ENCODE data around the gene ZNF324.
A peak's percentile ranks its signal among the peaks of the same experiment; 100 is the strongest.
"Not testable (repeated sequence)": the region's sequence is repeated elsewhere in the genome, so short reads cannot be mapped to it uniquely, and the experiment has no call there.

The ZNF324 gene

DNA sequence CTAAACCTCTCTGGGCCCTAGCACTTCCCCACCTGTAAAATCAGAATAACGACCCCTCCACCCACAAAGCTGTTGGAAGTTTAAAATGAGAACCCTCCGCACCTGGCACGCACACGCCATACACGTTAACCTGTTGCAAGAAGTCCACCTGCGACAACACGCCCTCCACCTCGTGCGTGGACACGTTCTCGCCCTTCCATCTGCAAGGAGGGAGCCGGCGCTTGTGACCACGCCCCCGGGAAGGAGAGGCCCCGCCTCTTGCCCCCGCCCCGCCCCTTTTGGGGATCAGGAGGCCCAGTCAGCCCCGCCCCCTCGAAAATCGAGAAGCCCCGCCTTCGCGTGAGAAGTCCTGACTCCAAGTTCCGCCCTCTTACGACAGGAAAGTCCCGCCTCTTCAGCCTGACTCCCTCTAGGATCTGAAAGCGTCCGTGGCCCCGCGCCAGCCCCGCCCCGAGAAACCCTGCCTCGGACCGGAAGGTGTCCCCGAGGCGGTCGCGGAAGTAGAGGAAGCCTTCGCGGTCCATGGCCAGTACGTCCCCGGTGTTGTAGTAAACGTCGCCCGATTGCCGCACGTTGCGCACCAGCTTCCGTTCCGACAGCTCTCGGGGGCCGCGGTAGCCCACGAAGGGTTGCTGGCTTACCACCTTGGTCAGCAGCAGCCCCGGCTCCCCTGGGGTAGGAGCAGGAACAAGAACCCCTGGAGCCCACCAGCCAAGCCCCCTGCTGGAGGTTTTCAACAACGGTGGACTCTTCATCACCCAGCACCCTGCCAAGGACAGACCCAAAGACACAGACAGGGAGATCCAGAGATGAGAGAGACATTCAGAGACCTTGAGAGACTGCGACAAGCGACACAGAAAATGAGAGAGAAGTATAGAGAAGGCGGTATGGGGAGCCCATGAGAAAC is 32.4 kb downstream of the ZNF324 start:
- DNase-seq (ENCODE audit: low read depth, low spot score), result peak; percentile 100

DNA sequence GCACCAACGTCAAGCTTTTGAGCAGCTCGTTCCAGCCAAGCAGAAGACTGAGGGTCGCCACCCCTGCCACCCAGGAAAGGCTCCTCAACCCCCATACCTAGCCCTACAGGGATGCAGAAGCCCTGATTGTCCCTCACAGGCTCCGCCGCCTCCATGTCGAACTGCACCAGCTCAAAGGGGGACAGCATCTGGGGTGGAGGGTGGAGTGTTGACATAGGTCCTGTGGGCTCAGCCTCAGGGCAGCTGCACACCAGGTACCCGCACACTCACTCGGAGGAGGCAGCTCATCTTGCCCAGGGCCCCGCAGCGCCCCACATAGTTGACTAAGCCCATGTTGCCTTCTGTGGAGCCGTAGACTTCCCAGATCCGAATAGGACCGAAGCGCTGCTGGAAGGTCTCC is 33.4 kb downstream of the ZNF324 start:
- DNase-seq (ENCODE audit: low read depth, low spot score), result no peak

DNA sequence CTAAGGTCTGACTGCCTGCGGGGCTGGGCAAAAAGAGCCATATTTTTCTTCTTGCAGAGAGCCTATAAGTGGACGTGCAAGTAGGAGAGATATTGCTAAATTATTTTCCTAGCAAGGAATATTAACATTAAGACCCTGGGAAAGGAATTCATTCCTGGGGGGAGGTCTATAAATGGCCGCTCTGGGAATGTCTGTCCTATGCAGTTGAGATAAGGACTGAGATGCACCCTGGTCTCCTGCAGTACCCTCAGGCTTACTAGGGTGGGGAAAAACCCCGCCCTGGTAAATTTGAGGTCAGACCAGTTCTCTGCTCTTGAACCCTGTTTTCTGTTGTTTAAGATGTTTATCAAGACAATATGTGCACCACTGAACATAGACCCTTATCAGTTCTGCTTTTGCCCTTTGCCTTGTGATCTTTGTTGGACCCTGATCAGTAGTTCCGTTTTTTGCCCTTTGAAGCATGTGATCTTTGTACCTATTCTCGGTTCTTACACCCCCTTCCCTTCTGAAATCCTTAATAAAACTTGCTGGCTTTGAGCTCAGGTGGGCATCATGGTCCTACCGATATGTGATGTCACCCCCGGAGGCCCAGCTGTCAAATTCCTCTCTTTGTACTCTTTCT is 40.8 kb downstream of the ZNF324 start:
- not testable (repeated sequence) for DNase-seq (ENCODE audit: low read depth, low spot score)

- DNase-seq (ENCODE audit: low read depth, low spot score), result no peak
These were observed 42.8 kb downstream of the ZNF324 start for GRCh38 chr19:58509731-58510083.

DNA sequence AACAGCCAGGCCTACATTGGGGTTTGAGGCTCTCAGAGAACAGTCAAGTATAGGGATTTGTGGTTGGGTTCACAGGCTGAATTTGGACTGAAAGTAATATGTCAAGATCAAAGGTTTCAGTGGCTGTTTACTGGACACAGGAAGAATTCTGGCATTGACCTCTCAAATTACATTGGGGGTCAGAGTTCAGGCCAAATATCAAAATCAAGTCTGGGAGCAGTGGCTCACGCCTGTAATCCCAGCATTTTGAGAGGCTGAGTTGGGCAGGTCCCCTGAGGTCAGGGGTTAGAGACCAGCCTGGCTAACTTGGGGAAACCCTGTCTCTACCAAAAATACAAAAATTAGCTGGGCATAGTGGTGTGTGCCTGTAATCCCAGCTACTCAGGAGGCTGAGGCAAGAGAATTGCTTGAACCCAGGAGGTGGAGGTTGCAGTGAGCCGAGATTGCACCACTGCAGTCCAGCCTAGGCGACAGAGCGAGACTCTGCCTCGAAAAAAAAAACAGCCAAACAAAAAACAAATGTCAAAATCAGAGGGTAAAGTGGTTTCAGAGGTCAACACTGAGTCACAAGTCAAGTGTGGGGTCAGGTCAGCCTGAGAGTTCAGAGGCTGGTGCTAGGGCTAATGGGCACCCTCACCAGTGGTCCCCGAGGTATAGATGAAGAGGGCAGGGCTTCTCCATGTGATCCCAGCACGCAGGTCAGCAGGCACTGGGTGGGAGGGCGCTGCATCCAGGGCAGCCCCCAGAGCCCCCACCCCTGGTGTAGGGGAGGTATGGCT is 43.4 kb downstream of the ZNF324 start:
- no peak for DNase-seq (ENCODE audit: low read depth, low spot score)

DNA sequence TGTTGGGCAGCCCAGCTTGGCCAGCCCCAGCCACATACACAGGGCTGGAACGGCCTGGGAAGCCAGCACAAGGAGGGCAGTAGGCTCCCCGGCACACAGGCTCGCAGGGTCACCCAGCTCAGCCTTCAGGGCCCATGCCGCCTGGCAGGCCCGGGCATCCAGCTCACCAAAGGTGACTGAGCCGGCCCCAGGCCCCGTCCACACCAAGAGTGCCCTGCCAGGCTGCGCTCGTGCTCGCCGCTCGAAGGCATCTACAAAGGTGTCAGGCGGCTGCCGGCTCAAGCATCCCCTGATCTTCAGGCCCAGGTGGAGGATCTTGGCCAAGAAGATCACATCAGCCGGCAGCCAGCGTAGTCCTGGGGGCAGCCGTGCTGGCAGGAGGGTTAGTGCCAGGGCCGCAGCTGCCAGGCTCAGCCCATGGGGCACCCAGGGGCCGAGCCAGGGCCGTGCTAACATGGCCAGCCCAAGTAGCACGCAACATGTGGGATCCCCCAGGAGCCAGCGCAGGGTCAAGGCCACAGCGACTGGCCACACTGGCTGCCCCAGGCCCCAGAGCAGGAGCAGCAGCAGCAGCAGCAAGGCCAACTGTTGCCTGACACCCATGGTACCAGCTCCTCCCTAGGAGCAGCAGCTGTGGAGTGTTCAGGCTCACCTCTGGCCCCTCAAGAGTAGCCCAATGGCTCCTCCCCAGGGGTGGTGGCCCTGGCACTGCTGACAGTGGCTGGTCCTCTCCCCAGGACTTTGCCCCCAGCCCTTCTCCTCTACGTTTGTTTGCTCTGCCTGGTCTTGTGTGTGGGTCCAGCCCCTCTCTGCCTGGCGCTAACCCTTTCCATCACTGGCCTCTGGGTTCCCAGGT is 44.7 kb downstream of the ZNF324 start, which contains the start of gene SLC27A5:
Gene SLC27A5 (minus strand): TSS at position 640 of the 856 bp plus-strand sequence. CDS start 37 bp downstream, at position 603.
- DNase-seq (ENCODE audit: low read depth, low spot score), result no peak

DNA sequence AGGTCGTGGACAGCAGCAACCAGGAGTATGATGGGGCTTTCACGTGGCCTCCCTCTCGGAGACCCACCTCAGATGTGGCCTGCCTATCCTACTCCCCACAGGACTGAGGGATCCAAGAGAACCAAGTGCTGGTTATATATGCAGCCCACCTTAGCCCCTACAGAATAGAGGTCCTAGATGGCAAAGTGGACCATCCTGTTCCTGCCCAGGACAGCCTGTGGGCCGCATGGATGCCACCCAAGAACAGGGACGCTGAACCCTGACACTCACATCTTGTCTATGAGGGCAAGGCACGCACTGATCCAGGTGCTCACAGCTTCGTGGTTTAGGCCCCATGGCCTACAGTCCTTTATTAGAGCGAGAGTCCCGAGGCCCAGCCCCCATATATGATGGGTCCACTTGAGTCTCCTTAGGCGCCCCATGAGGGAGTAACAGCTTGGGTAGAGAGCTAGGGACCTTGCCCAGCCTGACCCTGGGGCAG is 46.4 kb downstream of the ZNF324 start:
- DNase-seq (ENCODE audit: low read depth, low spot score), result no peak

DNA sequence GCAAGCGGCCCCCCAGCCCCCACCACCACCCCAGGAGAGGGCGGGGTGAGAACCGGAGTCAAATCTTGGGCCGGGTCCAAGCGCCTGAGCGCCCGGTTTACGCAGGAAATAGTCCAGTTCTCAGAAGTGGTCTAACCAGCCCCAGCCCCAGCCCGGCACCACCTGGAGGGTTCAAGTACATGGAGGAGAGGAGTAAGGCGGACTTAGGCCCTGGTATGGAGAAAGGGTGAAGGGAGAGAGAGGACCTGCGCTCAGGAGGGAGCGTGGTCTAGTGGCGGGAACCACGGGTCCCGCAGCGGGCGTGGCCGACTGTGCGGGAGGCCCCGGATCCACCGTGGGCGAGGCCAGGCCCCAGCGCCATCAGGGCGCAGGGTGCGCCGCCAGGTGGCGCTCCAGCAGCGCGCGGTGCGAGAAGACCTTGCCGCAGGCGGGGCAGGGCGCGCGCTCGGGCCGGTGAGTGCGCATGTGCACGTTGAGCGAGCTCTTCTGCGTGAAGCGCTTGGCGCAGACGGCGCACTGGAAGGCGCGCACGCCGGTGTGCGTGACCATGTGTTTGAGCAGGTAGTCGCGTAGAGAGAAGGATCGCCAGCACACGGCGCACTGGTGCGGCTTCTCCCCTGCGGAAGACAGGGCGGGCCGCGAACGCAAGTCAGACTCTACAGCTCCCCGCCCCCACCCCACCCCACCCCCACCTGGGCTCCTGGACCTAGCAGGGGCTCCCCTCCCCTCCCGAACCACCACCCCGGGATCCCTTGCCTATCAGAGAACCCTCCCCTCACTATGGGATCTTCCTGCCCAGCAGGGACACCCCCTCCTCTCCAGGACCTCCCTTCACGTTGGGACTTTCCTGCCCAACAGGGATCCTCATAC is 47.0 kb downstream of the ZNF324 start:
- DNase-seq (ENCODE audit: low read depth, low spot score), result peak; percentile 96

DNA sequence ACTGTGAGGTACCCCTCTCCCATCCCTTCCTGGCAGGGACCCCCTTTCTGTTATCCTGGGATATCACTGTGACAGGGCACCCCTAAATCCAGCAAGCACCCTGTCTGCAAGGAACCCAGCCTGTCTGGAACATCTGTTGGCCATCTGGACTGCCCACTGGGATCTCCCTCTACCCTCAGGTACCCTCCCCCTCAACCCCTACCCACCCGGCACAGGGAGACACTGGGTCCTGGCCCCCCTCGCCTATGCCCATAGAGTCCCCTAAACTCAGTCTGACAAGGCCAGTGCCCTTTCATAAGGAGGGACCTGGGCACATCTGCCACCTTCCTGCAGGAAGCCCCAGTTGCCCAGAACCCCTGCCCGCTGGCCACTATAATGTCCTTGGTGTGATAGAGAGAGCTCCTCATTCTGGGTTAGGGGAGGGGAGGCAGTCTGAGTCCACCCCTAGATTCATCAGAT is 47.7 kb downstream of the ZNF324 start:
- no peak for DNase-seq (ENCODE audit: low read depth, low spot score)

- no peak for DNase-seq (ENCODE audit: low read depth, low spot score)
These were observed 48.4 kb downstream of the ZNF324 start for GRCh38 chr19:58515259-58515658.

DNA sequence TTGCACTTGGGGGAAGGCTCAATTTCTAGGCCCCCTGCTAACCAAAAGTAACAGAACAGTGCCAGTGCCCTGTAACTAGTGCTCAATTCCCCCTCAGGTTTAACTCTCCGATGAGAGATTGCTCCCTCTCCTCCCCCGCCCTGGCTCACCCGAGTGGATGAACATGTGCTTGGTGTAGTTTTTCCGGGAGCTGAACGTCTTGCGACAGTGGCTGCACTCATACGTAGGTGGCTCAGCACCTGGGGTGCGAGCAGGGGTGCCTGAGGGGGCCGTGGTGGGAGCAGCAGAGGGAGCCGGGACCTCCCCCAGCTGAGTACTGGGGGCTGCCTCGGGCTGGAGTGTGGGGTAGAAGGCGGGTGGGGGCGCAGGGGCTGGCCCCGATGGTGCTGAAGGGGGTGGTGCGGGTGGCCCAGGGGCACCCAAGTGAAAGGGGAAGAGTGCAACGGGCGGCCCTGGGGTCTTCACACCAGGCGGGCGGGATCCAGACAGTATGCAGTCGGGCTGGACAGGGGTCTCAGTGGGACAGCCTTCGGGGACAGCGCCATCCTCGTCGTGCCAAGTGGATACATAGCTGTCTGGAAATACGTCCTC is 49.5 kb downstream of the ZNF324 start:
- DNase-seq (ENCODE audit: low read depth, low spot score), result no peak

GRCh38 chr19:58516964-58517833 is 50.3 kb downstream of the ZNF324 start:
- DNase-seq (ENCODE audit: low read depth, low spot score), result no peak

DNA sequence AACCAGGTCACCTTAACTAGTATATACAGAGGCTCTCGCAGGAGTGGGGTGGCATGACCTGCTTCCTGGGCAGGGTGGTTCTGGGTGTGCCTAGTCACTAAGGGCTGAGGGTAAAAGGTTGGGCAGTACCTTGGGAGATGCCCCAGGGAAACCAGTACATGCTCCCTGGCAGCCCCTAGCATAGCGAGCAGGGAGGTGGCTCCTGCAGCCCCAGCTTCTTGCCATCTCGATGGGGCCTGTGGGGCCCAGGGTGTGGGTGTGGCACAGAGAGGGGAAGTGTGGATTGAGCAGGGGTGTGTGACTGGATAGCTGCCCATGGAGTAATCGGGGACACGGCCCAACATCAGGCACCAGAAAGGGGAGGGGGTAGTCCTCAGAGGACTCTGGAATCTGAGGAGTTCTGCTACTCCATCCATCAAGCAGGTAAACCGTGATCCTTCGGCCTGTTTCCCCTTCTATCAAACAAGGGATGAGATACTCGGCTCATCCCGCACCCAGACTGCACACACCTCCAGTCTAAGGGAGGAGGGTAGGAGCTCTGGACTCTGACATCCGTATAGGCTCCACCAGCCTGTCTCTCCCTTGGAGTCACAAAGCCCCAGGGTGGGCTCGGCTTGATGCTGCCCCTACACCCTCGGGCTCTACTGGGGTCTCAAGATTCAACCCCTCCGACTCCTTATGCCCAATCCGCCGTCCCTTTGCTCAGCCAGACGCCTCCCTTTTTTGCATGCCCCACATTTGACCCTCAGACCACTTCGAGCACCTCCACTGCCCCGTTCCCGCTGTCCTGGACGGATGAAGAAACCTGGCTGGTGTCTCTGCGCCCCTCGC is 51.6 kb downstream of the ZNF324 start:
- DNase-seq (ENCODE audit: low read depth, low spot score), result no peak

GRCh38 chr19:58519087-58519354 is 52.1 kb downstream of the ZNF324 start:
- peak; percentile 89 for DNase-seq (ENCODE audit: low read depth, low spot score)

- peak; percentile 97 for DNase-seq (ENCODE audit: low read depth, low spot score)
These were observed 52.7 kb downstream of the ZNF324 start, which contains the start of gene ZBTB45 for GRCh38 chr19:58519355-58520256. ZBTB45 (minus strand) TSS chr19:58519810; CDS start chr19:58517673, 2,137 bp downstream.

DNA sequence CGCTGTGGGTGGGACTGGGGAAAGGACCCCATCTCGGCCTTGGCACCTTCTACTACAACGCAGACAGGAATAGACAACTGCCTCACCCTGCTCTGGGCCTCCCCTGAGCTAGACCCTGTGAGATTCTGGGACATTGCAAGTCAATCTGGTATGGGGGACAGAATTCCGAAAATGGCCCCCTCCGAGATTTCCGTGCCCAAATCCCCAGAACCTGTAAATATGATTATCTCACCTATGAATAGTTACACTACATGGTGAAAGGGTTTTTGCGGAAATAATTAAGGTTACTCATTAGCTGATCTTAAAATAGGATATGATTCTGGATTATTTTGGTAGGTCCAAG is 53.3 kb downstream of the ZNF324 start:
- DNase-seq (ENCODE audit: low read depth, low spot score), result no peak

DNA sequence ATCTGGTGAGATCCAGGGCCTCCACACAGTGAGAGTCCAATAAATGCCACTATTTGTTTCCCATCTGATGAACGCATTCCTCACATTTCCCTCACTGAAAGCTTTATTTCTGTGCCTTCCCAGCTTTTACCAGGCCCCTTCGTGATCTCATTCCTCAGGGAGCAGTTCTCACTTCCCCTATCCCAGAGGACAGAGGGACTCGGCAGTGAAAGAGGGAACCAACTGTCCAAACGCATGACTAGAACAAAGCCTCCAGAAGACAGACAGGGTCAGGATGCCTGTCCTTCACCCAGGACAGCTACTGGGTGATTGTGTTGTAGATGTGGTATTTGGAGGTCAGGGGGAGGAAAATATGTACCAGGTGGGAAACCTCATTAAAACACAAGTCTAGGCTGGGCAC is 54.8 kb downstream of the ZNF324 start:
- no peak for DNase-seq (ENCODE audit: low read depth, low spot score)

All from astrocyte of the hippocampus (primary cell).